Measurements from ENCODE around the gene ACP2. TPM values are rescaled to one million over a fixed set of nuclear protein-coding genes. Genes with fewer than 3 reads are reported as not detected.
A peak's percentile ranks its signal among the peaks of the same experiment; 100 is the strongest.
"Not testable (repeated sequence)": the region's sequence is repeated elsewhere in the genome, so short reads cannot be mapped to it uniquely, and the experiment has no call there.

The ACP2 gene
- total and polyA plus RNA-seq, 8 donors = 22.5 to 53.6 (median 32.3) TPM

GRCh38 chr11:47207459-47207858, 41.2 kb downstream of the ACP2 start:
- TF ChIP-seq, protein P1, sequence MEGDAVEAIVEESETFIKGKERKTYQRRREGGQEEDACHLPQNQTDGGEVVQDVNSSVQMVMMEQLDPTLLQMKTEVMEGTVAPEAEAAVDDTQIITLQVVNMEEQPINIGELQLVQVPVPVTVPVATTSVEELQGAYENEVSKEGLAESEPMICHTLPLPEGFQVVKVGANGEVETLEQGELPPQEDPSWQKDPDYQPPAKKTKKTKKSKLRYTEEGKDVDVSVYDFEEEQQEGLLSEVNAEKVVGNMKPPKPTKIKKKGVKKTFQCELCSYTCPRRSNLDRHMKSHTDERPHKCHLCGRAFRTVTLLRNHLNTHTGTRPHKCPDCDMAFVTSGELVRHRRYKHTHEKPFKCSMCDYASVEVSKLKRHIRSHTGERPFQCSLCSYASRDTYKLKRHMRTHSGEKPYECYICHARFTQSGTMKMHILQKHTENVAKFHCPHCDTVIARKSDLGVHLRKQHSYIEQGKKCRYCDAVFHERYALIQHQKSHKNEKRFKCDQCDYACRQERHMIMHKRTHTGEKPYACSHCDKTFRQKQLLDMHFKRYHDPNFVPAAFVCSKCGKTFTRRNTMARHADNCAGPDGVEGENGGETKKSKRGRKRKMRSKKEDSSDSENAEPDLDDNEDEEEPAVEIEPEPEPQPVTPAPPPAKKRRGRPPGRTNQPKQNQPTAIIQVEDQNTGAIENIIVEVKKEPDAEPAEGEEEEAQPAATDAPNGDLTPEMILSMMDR (IDR thresholded peaks at IDR 0.05) = no peak
- 40 to 44% methylated on average over 6 of the region's 6 CpGs for WGBS, 2 donors
- peak in 3 of 6 donors; percentile 54 to 60 (median 55) for DNase-seq

DNA sequence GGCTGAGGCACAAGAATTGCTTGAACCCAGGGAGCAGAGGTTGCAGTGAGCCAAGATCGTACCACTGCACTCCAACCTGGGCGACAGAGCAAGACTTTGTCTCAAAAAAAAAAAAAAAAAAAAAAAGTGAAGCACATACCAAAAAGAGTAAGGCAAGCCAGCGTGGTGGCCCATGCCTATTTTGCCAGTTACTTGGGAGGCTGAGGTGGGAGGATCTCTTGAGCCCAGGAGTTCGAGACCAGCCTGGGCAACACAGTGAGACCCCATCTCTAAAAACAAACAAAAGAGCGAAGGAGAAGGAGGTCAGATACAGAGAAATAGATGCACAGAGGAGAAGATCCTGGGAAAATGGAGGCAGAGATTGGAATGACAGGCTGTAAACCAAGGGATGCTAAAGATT, 42.0 kb downstream of the ACP2 start:
- H3K27me3 ChIP-seq; intact Hi-C loops (cut with DNase I); H3K27ac ChIP-seq; H3K9me3 ChIP-seq; H3K4me3 ChIP-seq; DNase-seq; FAIRE-seq; H3K36me3 ChIP-seq; H3K4me1 ChIP-seq; ATAC-seq: not testable (repeated sequence)
- 92 to 93% methylated on average over 5 of the region's 5 CpGs for whole genome bisulfite sequencing, 2 donors

More at GRCh38 chr11:47207459-47207858, 41.2 kb downstream of the ACP2 start:
- FAIRE-seq = no peak
- ATAC-seq = peak; percentile 62 to 95 (median 85)
- H3K4me1 ChIP-seq = no peaks in the 10 kb centered on the region
- H3K27me3 ChIP-seq = no peaks in the 10 kb centered on the region
- H3K4me3 ChIP-seq = no peak overlapping the region
- H3K9me3 ChIP-seq = no peaks in the 10 kb centered on the region
- intact Hi-C loops (cut with DNase I) = no loop called here
- no peaks in the 10 kb centered on the region for H3K36me3 ChIP-seq
- no peak overlapping the region for H3K27ac ChIP-seq

DNA sequence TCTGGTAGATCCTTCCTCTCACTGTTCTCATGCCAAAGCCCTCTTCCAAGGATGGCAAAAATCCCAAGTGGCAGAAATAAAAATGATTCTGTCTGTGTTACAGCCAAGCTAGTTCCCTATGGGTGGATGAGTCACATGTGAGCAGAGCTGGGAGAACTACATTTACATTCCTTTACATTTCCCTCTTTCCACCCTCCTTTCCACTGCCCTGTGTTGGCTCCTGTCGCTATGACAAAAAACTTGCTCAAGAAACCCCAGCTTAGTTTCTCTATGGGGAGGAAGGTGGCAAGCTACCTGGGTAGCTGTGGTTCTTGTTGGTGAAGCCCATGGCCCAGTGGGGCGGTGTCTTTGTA, 44.0 kb downstream of the ACP2 start:
- 80 to 88% methylated on average over 2 of the region's 2 CpGs for WGBS, 2 donors
- H3K36me3 ChIP-seq = no peaks in the 10 kb centered on the region
- DNase-seq (no peak), FAIRE-seq (no peak), ATAC-seq (no peak)
- no peak overlapping the region for H3K27ac ChIP-seq
- intact Hi-C loops (cut with DNase I) = no loop called here
- no peaks in the 10 kb centered on the region for H3K9me3 ChIP-seq
- no peaks in the 10 kb centered on the region for H3K27me3 ChIP-seq
- H3K4me1 ChIP-seq = no peaks in the 10 kb centered on the region
- no peak overlapping the region for H3K4me3 ChIP-seq
- TF ChIP-seq, protein P1 (IDR thresholded peaks at IDR 0.05) = no peak

DNA sequence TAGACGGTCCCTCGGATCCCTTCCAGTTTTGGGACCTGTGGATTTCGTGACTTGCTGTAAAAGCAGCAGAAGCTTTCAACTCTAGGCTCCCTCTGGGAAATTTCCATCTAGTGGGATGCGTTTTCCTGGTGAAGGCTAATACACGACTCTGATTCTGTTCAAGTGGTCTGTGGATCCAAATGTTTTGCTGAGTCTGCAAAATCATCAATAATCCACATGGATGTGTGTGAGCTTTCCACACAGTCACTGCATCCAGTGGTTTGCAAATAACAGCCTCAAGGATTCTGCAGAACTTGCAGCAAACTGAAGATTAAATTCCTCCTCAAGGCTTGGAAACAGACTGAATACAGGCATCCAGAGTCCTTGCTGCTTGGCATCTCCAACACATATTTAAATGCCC, 46.0 kb downstream of the ACP2 start:
- intact Hi-C loops (cut with DNase I) = no loop called here
- Histone ChIP-seq H3K36me3 (no peaks in the 10 kb centered on the region), H3K27ac (no peak overlapping the region), H3K27me3 (no peaks in the 10 kb centered on the region), H3K4me1 (no peaks in the 10 kb centered on the region), H3K4me3 (no peak overlapping the region), H3K9me3 (no peaks in the 10 kb centered on the region)
- no peak for DNase-seq
- WGBS, 2 donors = 61 to 69% methylated on average over 5 of the region's 5 CpGs
- ATAC-seq = no peak
- TF ChIP-seq, protein P1 (IDR thresholded peaks at IDR 0.05) = no peak
- no peak for FAIRE-seq

GRCh38 chr11:47201015-47201414, 47.6 kb downstream of the ACP2 start:
- H3K4me1 ChIP-seq = no peaks in the 10 kb centered on the region
- no peaks in the 10 kb centered on the region for H3K9me3 ChIP-seq
- H3K36me3 ChIP-seq = no peaks in the 10 kb centered on the region
- FAIRE-seq (no peak), ATAC-seq (no peak), DNase-seq (no peak)
- H3K27me3 ChIP-seq = no peaks in the 10 kb centered on the region
- intact Hi-C loops (cut with DNase I) = no loop called here
- H3K27ac ChIP-seq = no peak overlapping the region
- no peak overlapping the region for H3K4me3 ChIP-seq
- 78 to 79% methylated on average over 4 of the region's 4 CpGs for WGBS, 2 donors
- TF ChIP-seq, protein P1 (IDR thresholded peaks at IDR 0.05) = no peak

- DNase-seq; intact Hi-C loops (cut with DNase I): not testable (repeated sequence)
These were observed 50.5 kb downstream of the ACP2 start for GRCh38 chr11:47198161-47198560.

More at GRCh38 chr11:47198161-47198560, 50.5 kb downstream of the ACP2 start:
- 90 to 91% methylated on average over 9 of the region's 9 CpGs for WGBS, 2 donors
- H3K4me1 ChIP-seq, H3K27me3 ChIP-seq, H3K27ac ChIP-seq, H3K4me3 ChIP-seq, FAIRE-seq, ATAC-seq, H3K9me3 ChIP-seq, H3K36me3 ChIP-seq: not testable (repeated sequence)

Measured in pancreas (tissue), 10 donors.